Measurements from ENCODE around the gene LRMDA. TPM values are rescaled to one million over a fixed set of nuclear protein-coding genes. Genes with fewer than 3 reads are reported as not detected.

Gene LRMDA
- total and polyA plus RNA-seq, 2 donors (not counting 1 experiment from before 2014, with no cell fraction given): 0.12 TPM; not detected in 1

DNA sequence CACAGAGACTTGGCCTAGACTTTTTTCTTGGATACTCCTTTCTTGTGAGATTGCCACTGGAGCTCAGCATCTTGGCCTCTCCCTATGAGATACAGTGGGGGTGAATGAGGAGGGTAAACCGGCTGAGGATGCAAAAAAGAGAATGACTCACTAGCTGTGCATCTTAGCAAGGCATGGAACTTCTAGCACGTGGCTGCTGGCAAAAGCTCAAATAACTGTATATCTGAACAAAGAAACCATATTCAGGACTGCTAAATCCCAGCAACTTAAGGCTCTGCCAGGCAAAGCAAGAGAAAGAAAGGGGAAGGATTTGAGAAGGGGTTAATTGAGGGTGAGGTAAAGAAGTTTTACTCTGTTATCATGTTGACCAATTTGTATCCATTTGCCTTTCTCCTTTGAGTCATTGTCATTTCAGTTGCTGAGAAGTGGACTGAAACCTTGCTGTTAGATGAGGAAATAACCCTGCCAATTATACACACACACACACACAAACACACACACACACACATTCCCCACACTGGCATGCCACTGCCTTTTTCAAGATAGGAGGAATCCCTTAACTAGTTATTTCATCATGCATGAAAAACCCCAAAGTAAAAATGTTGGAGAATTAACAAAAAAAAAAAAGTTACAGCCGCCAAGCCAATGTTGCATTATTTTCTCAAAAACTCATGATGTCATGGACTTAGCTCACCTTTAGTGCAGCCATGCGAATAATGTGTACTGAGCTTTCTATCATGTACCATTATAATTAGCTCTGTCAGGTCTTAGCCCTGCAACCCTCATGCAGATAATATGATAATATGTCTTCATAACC is 997.3 kb downstream of the LRMDA start:
- Histone ChIP-seq H3K4me2 (replicated peaks; ENCODE audit: low read depth, low read length, poor library complexity, severe bottlenecking) (no peak overlapping the region), H3K9me3 (ENCODE audit: control extremely low read depth in 1 of 3, control insufficient read depth in 2 of 3, insufficient read depth in 1 of 3, low read length in 2 of 3) (peaks cover 0 to 5% (median 0%) of the 10 kb centered on the region in 3 donors), H4K20me1 (ENCODE audit: control insufficient read depth, insufficient read depth, low read length, poor library complexity, severe bottlenecking) (no peaks in the 10 kb centered on the region), H3K9ac (ENCODE audit: low read length) (no peak overlapping the region), H3K27ac (ENCODE audit: low read length in 2 of 2) (no peak overlapping the region), H3K36me3 (replicated peaks in 1 of 2; ENCODE audit: control extremely low read depth in 1 of 2, control insufficient read depth in 1 of 2, extremely low read depth in 1 of 2, insufficient read depth in 2 of 2, low read length in 1 of 2) (no peaks in the 10 kb centered on the region), H3K27me3 (replicated peaks in 1 of 4; ENCODE audit: control extremely low read depth in 1 of 4, control insufficient read depth in 3 of 4, insufficient read depth in 4 of 4, low read length in 3 of 4) (no peaks in the 10 kb centered on the region), H3K4me1 (ENCODE audit: control insufficient read depth in 2 of 2, insufficient read depth in 2 of 2, low read length in 2 of 2) (no peaks in the 10 kb centered on the region), H3K4me3 (ENCODE audit: control extremely low read depth in 1 of 5, extremely low read depth in 1 of 5, insufficient read depth in 1 of 5, low read depth in 2 of 5, low read length in 4 of 5) (no peak overlapping the region), H2AFZ (ENCODE audit: insufficient read depth, low read depth, low read length, poor library complexity, severe bottlenecking) (no peak overlapping the region), H3K79me2 (ENCODE audit: control insufficient read depth, insufficient read depth, low read length) (no peaks in the 10 kb centered on the region)
- ChIA-PET POLR2A (no interaction called here), CTCF (no interaction called here)
- Mint-ChIP-seq H3K4me1 (no peaks in the 10 kb centered on the region), H3K27me3 (no peaks in the 10 kb centered on the region), H3K4me3 (no peak overlapping the region), H3K9me3 (ENCODE audit: insufficient read depth) (no peaks in the 10 kb centered on the region), H3K27ac (no peak overlapping the region)
- intact Hi-C loops (cut with micrococcal nuclease): no loop called here
- no peak for DNase-seq
- no CpG with 5 or more reads among the region's 4 CpGs for WGBS (ENCODE audit: insufficient coverage)
- TF ChIP-seq, protein P1, sequence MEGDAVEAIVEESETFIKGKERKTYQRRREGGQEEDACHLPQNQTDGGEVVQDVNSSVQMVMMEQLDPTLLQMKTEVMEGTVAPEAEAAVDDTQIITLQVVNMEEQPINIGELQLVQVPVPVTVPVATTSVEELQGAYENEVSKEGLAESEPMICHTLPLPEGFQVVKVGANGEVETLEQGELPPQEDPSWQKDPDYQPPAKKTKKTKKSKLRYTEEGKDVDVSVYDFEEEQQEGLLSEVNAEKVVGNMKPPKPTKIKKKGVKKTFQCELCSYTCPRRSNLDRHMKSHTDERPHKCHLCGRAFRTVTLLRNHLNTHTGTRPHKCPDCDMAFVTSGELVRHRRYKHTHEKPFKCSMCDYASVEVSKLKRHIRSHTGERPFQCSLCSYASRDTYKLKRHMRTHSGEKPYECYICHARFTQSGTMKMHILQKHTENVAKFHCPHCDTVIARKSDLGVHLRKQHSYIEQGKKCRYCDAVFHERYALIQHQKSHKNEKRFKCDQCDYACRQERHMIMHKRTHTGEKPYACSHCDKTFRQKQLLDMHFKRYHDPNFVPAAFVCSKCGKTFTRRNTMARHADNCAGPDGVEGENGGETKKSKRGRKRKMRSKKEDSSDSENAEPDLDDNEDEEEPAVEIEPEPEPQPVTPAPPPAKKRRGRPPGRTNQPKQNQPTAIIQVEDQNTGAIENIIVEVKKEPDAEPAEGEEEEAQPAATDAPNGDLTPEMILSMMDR (IDR thresholded peaks at IDR 0.05): no peak
- no peak for TF ChIP-seq EZH2 (IDR thresholded peaks at IDR 0.05; ENCODE audit: borderline replicate concordance, insufficient read depth, low read depth, low read length, poor library complexity, severe bottlenecking)
- ATAC-seq (ENCODE audit: low read depth): no peak

DNA sequence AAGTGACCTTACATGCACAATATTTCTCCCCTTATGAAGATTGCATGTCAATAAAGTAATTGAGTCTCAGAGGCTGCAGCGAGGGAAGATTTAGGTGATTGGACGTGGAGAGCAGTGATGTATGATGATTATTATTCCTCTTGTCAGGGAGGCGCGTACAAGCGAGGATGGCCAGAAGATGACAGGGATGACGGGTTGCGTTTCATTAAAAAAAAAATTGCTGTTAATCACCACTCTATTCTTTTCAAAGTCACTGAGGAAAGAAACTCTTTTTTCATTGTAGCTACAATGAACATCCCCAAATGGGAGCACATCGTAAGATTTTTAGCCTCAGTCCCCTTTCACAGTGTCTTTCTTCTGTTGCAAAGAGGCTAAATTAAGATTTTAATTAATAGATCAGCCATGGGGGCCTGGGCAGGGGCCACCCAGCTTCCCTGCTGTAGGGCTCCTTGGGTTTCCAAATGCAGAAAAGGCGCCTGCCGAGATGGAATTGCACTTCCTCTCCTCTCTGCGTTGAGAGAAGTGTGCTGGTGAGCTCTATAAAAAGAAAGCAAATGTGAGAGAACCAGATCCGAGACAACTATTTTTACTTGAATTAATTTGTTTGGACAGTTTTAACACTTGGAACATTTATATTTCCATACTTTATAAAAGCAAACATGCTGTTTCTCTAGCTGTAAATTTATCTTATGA is 998.1 kb downstream of the LRMDA start:
- no peaks in the 10 kb centered on the region for H3K36me3 ChIP-seq (replicated peaks in 1 of 2; ENCODE audit: control extremely low read depth in 1 of 2, control insufficient read depth in 1 of 2, extremely low read depth in 1 of 2, insufficient read depth in 2 of 2, low read length in 1 of 2)
- H3K4me1 ChIP-seq (ENCODE audit: control insufficient read depth in 2 of 2, insufficient read depth in 2 of 2, low read length in 2 of 2): no peaks in the 10 kb centered on the region
- ATAC-seq (ENCODE audit: low read depth) (no peak), DNase-seq (no peak)
- Mint-ChIP-seq H3K27me3 (no peaks in the 10 kb centered on the region), H3K4me3 (no peak overlapping the region), H3K4me1 (no peaks in the 10 kb centered on the region), H3K9me3 (ENCODE audit: insufficient read depth) (no peaks in the 10 kb centered on the region), H3K27ac (no peak overlapping the region)
- H3K4me2 ChIP-seq (replicated peaks; ENCODE audit: low read depth, low read length, poor library complexity, severe bottlenecking): no peak overlapping the region
- TF ChIP-seq, protein P1 (IDR thresholded peaks at IDR 0.05): no peak
- TF ChIP-seq EZH2 (IDR thresholded peaks at IDR 0.05; ENCODE audit: borderline replicate concordance, insufficient read depth, low read depth, low read length, poor library complexity, severe bottlenecking): no peak
- no peaks in the 10 kb centered on the region for H3K79me2 ChIP-seq (ENCODE audit: control insufficient read depth, insufficient read depth, low read length)
- no peaks in the 10 kb centered on the region for H3K27me3 ChIP-seq (replicated peaks in 1 of 4; ENCODE audit: control extremely low read depth in 1 of 4, control insufficient read depth in 3 of 4, insufficient read depth in 4 of 4, low read length in 3 of 4)
- WGBS (ENCODE audit: insufficient coverage): 100% methylated on average over 5 of the region's 12 CpGs
- H3K4me3 ChIP-seq (ENCODE audit: control extremely low read depth in 1 of 5, extremely low read depth in 1 of 5, insufficient read depth in 1 of 5, low read depth in 2 of 5, low read length in 4 of 5): no peak overlapping the region
- peaks cover 0 to 5% (median 0%) of the 10 kb centered on the region in 3 donors for H3K9me3 ChIP-seq (ENCODE audit: control extremely low read depth in 1 of 3, control insufficient read depth in 2 of 3, insufficient read depth in 1 of 3, low read length in 2 of 3)
- CTCF ChIA-PET: interaction anchor here (1.4 kb wide), 1 partner anchor 28 kb away, joined by 3 read pairs; no protein-coding TSS in a partner anchor
- intact Hi-C loops (cut with micrococcal nuclease): no loop called here
- no peak overlapping the region for H2AFZ ChIP-seq (ENCODE audit: insufficient read depth, low read depth, low read length, poor library complexity, severe bottlenecking)
- POLR2A ChIA-PET: no interaction called here
- H4K20me1 ChIP-seq (ENCODE audit: control insufficient read depth, insufficient read depth, low read length, poor library complexity, severe bottlenecking): no peaks in the 10 kb centered on the region
- H3K9ac ChIP-seq (ENCODE audit: low read length): no peak overlapping the region
- H3K27ac ChIP-seq (ENCODE audit: low read length in 2 of 2): no peak overlapping the region
